Measurements from ENCODE around the gene RREB1. TPM values are rescaled to one million over a fixed set of nuclear protein-coding genes. Genes with fewer than 3 reads are reported as not detected.

The RREB1 gene
- total RNA-seq, 1 donor from 2014 or later = 29.3 TPM

- H3K27me3 ChIP-seq (ENCODE audit: control insufficient read depth, insufficient read depth, low read length) = no peaks in the 10 kb centered on the region
- no peak overlapping the region for H3K4me3 ChIP-seq (ENCODE audit: low read depth, low read length)
- TF ChIP-seq, protein P1, sequence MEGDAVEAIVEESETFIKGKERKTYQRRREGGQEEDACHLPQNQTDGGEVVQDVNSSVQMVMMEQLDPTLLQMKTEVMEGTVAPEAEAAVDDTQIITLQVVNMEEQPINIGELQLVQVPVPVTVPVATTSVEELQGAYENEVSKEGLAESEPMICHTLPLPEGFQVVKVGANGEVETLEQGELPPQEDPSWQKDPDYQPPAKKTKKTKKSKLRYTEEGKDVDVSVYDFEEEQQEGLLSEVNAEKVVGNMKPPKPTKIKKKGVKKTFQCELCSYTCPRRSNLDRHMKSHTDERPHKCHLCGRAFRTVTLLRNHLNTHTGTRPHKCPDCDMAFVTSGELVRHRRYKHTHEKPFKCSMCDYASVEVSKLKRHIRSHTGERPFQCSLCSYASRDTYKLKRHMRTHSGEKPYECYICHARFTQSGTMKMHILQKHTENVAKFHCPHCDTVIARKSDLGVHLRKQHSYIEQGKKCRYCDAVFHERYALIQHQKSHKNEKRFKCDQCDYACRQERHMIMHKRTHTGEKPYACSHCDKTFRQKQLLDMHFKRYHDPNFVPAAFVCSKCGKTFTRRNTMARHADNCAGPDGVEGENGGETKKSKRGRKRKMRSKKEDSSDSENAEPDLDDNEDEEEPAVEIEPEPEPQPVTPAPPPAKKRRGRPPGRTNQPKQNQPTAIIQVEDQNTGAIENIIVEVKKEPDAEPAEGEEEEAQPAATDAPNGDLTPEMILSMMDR (IDR thresholded peaks at IDR 0.05; ENCODE audit: insufficient read depth, low read length, poor library complexity, severe bottlenecking) = no peak
- H3K36me3 ChIP-seq (ENCODE audit: control insufficient read depth, insufficient read depth, low read length) = no peaks in the 10 kb centered on the region
- DNase-seq (ENCODE audit: low read depth) = no peak
These were observed 20.2 kb upstream of the RREB1 start for GRCh38 chr6:7087491-7087979.

DNA sequence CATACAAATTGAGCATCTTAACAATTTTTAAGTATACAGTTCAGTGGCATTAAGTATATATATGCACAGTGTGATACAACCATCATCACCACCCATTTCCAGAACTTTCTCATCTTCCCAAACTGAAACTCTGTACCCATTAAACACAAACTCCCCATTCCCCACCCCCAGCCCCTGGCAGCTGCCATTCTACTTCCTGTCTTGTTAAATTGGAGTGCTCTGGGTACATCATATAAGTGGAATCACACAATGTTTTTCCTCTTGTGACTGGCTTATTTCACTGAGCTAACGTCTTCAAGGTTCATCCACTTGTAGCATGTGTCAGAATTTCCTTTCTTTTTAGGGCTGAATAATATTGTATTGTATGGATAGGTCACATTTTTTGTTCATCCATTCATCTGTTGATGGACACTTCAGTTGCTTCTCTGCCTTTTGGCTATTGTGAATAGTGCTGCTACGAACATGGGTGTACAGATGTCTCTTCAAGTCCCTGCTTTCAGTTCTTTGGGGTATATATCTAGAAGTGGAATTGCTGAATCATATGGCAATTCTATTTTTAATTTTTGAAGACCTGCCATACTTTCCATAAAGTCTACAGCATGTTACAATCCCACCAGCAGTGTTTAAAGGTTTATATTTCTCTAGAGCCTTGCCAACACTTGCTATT, 19.6 kb upstream of the RREB1 start:
- H3K27me3 ChIP-seq (ENCODE audit: control insufficient read depth, insufficient read depth, low read length) = no peaks in the 10 kb centered on the region
- no peak overlapping the region for H3K4me3 ChIP-seq (ENCODE audit: low read depth, low read length)
- no peaks in the 10 kb centered on the region for H3K36me3 ChIP-seq (ENCODE audit: control insufficient read depth, insufficient read depth, low read length)
- no peak for DNase-seq (ENCODE audit: low read depth)
- TF ChIP-seq, protein P1 (IDR thresholded peaks at IDR 0.05; ENCODE audit: insufficient read depth, low read length, poor library complexity, severe bottlenecking) = no peak

- DNase-seq (ENCODE audit: low read depth) = no peak
- Histone ChIP-seq H3K27me3 (ENCODE audit: control insufficient read depth, insufficient read depth, low read length) (no peaks in the 10 kb centered on the region), H3K36me3 (ENCODE audit: control insufficient read depth, insufficient read depth, low read length) (no peaks in the 10 kb centered on the region), H3K4me3 (ENCODE audit: low read depth, low read length) (no peak overlapping the region)
- TF ChIP-seq, protein P1 (IDR thresholded peaks at IDR 0.05; ENCODE audit: insufficient read depth, low read length, poor library complexity, severe bottlenecking) = no peak
These were observed 8.8 kb upstream of the RREB1 start for GRCh38 chr6:7098993-7099392.

GRCh38 chr6:7100072-7100752, 7.5 kb upstream of the RREB1 start:
- TF ChIP-seq, protein P1 (IDR thresholded peaks at IDR 0.05; ENCODE audit: insufficient read depth, low read length, poor library complexity, severe bottlenecking) = no peak
- no peak for DNase-seq (ENCODE audit: low read depth)
- Histone ChIP-seq H3K27me3 (ENCODE audit: control insufficient read depth, insufficient read depth, low read length) (no peaks in the 10 kb centered on the region), H3K4me3 (ENCODE audit: low read depth, low read length) (no peak overlapping the region), H3K36me3 (ENCODE audit: control insufficient read depth, insufficient read depth, low read length) (no peaks in the 10 kb centered on the region)

DNA sequence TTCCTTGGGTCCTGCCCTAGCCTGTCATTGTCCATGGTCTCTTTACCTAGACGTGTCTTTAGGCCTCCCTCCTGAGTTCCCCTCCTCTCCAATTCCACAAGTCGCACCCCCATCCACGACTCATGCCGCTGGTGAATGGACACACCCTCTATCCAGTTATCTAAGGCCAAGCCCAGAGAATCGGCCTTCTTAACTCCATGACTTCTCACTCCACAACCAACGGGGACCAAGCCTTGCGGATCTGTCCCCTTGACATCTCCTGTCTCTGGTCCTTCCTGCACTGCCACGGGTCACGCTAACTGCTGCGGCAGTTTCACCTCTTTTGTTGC, 7.0 kb upstream of the RREB1 start:
- DNase-seq (ENCODE audit: low read depth) = no peak
- no peak overlapping the region for H3K4me3 ChIP-seq (ENCODE audit: low read depth, low read length)
- H3K36me3 ChIP-seq (ENCODE audit: control insufficient read depth, insufficient read depth, low read length) = no peaks in the 10 kb centered on the region
- TF ChIP-seq, protein P1 (IDR thresholded peaks at IDR 0.05; ENCODE audit: insufficient read depth, low read length, poor library complexity, severe bottlenecking) = no peak
- H3K27me3 ChIP-seq (ENCODE audit: control insufficient read depth, insufficient read depth, low read length) = no peaks in the 10 kb centered on the region
